ENCODE measurements around the gene TRIM41.
"Not testable (repeated sequence)": the region's sequence is repeated elsewhere in the genome, so short reads cannot be mapped to it uniquely, and the experiment has no call there.

Gene TRIM41

DNA sequence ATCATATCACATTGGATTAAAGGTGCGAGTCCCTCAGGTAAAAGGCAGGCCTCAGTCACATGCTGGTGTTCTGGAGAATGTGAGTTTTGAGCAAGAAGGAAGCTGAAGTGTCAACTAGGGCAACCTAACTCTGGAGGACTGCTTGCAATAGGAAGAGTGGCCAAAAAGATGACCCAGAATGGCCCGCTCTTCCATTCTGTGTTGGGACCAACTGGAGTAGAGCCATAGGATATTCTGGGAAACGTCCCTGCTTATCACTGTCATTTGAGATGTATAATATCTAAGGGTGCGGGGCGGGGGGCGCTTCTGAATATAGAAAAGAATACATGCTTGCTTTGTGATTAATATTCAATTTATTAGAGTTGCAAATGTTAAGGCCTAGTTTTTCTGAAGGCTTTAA lies 11.0 kb upstream of the TRIM41 start:
- DNase-seq, result no peak

DNA sequence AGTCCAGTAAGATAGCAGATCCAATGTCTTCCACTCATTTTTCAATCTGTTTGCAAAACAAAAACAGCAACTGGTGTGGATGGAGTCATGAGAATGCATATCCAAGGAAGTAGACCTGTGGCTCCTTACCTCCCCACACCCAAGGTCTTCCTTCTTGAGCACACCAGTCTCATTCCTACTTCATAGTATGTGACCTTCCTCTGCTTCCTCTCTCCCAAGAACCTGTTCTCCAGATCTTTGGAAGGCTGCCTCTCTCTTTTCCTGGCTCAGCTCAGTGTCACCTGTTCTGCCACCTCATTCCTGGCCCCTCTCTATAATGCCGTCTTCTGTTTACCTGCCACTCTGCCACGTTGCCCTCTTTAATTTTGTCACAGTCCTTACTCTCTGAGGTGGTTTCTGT lies 10.1 kb upstream of the TRIM41 start:
- no peak for DNase-seq

DNA sequence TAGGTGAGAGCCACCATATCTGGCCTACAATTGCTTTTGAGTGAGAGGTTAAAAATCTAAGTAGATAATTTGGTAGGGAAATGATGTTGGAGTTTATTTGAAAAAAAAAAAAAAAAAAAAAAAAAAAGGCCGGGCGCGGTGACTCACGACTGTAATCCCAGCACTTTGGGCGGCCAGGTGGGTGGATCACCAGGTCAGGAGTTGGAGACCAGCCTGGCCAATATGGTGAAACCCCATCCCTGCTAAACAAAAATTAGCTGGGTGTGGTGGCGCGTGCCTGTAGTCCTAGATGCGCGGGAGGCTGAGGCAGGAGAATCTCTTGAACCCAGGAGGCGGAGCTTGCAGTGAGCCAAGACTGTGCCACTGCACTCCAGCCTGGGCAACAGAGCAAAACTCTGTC lies 8.8 kb upstream of the TRIM41 start:
- not testable (repeated sequence) for DNase-seq

DNA sequence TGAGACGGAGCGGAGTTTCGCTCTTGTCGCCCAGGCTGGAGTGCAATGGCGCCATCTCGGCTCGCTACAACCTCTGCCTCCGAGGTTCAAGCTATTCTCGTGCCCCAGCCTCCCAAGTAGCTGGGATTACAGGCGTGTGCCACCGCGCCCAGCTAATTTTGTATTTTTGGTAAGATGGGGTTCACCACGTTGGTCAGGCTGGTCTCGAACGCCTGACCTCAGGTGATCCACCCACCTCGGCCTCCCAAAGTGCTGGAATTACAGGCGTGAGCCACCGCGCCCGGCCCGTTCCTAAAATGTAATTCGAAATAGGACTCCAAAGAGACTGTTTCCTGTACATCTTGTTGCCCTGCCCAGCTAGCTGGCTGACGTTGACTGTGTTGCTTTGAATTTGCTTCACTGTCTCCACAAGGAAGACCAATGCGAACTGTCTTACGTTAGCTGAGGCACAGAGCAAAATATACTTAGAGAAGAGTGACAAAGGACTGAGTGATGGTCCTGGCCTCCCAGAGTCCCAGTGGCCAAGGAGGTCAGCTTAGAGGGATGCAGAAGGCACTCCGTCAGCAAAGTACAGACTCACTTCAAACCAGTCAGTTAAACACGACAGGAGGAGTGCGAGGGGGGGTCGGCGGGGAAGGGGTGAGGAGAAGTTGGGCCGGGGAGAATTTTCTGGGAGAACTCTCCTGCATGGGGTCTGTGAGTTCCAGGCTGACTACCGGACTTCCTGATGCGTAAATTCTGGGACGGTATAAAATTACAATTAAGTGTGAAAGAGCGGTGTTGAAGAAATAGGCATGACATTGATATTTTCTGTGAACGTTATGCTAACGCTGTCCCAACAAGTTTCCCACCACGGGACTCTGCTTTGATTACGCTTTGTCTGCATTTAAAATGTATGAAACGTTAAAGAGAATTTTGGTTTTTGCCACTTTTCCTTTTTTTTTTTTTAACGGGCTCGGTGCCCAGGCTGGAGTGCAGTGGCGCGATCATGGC lies 6.8 kb upstream of the TRIM41 start:
- no peak for DNase-seq

DNA sequence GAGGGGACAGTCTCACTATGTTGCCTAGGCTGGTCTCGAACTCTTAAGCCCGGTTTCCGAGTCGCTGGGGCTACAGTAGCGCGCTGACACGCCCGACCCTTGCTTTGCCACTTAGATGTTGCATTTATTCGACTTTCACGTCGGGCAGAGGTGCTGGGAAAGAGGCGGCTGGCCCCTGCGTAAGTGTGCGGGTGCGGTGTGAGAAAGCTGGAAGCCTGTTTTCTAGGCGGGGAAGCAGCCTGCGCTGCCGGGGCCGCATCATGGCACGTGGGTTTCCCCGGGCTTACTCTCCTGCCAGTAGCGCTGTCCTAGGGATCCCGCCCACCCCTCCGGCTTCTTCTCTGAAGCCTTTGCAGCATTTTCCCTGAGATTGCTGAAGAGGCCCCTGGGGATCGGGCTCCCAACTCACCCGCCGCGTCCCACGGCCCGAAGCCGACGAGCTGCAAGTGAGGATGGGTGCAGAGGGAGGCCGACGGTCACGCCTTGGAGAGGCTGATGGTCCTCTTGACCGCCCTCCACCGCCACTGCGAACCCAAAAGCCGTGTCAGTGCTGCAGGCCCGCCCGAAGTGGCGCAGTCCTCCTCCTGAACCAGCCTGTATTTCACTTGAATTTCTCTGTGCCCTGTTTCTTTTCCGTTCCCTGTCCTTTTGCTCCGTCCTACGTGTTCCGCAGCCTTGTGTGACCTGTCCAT lies 5.8 kb upstream of the TRIM41 start:
- DNase-seq, result peak; percentile 60

DNA sequence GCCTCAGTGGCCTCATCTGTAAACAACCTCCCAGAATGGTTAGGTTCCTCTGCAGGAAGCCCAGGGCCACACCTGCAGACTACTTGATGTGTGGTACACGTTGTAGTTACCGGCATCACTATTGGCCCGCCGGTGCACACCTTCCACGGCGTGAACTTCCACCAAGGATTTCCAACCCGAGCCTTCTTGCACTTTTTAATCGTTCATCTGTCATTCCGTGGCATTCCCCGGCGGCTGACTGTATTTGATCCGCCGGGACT lies 5.3 kb upstream of the TRIM41 start:
- peak; percentile 29 for DNase-seq

DNA sequence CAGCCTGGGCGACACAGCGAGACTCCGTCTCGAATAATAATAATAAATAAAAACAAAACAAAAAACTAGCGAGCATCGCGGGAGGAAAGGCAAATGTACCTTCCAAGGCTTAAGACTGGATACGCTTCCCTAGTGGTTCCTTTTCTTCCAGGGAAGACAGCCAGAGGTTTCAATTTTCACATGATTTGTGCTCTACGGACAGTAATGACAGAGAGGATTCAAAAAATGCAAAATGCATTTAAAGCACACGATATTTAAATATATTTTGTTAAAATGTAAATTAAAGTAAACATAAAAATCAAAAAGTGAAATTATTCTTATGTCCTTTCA lies 4.3 kb upstream of the TRIM41 start:
- no peak for DNase-seq

DNA sequence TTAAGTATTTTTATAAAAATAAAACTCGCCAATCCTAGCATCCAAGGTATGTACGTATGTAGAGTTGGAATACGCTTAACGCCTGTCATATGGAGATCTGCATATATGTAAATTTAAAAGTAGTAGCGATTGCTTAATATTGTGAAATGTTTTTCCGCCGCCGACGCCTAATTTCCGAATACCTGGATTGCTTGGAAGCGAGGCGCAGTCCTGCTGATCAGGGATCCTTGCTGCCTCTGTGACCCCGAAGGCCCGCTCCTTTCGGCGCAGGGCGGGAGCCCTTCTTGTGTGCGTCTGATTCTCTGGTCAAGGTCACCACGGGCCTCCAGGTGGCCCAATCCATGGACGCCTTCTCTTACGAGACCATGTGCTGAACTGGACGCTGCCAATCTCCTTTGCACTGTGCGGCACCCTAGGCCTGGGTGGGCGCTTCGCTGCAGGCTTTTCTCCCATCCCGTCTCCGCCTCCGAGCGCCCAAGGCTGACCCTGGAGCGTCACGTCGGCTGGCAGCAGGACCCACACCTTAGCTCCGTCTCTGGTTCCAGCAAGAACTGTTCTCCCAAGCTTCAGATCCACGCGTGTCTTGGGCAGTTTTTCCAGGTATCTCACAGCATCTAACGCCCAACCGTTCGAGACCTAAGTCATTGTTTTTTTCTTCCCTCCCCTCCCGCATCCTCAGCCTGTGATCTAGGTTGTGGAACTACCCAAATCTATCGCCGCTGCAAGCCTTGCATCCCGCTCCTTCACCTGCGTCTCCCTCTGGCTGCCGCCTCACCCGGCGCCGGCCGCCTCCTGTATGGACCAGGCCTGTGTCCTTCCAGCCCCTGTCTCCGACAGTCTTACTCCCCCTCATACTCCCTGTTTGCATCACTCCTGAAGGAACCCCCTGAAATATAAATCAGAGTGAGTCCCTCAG lies 3.6 kb upstream of the TRIM41 start:
- no peak for DNase-seq

DNA sequence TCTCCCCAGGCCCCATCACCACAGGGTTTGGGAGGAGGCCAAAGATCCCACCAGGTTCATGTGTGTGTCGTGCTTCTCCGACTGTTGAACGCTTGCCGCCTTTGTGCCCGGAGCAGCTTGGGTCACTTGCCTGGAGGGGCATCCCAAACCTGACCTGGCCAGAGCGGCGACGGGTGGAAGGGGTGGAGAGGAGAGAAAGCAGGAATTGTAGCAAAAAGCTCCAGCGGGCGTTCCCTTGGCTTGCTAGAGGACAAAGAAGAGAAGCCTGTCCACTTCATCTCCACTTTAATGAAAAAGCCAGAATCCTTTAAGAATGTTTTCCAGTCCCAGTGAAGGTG lies 2.9 kb upstream of the TRIM41 start:
- no peak for DNase-seq

DNA sequence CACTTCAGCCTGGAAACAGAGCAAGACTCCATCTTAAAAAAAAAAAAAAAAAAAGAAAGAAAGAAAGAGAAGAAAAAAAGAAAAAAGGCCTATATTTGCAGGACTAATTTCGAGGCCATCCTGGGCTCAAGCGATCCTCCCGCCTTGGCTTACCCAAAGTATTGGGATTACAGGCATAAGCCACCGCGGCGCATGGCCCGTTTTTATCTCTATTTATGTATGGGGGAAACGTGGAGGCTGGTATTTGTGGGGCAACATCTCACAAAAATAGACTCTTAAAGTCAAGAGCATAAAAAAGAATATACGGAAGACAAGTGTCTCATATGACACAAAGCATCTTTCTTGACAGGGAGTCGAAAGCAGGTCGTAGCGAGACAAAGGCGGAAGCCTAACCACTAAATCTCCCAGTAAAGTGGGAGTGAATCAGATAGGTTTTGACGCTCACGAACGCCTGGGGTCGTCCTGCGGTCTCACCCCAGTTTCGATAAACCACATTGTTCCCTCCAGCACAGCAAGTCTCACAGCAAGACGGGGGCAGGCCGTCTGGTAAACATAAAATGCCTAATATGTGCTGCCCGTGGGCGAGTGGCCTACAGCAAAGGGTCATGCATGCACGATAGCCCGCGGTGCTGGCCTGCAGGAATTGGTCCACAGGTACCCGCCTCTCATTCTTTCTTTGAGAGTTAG lies 1.8 kb upstream of the TRIM41 start:
- peak; percentile 48 for DNase-seq

DNA sequence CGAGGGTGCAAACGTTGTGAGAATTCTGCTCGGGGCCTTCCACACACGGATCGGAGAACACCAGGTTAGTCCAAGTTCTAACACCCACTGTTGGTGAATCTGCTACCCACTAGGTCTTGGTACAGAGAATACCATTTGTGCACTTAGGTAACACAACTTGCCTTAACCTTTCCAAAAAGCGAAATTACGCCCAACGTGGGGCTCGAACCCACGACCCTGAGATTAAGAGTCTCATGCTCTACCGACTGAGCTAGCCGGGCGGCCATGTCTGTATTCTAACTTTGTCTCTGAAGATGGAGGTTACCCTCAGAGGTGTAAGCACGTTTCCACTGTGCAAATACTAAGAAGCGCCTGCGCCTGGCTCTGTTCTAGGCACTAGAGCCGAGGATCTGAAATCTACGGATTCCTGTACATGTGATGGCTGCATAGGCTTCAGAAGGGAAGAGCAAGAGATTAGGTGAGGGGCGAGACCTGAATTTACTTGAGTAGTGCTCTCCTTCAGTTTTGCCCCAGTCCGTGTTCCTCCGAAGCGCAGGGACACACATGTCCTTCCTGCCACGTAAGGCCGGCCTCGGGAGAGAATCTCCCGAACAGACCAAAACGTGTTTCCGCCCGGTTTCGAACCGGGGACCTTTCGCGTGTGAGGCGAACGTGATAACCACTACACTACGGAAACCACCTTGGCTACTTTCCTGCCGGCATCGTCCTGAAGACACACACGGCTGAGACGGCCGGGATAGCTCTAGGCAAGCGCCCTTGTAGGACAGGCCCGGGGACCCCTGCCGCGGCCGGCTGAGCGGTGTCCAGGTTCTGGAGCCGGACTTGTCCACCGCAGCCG lies 1.1 kb upstream of the TRIM41 start:
- DNase-seq, result peak; percentile 97

DNA sequence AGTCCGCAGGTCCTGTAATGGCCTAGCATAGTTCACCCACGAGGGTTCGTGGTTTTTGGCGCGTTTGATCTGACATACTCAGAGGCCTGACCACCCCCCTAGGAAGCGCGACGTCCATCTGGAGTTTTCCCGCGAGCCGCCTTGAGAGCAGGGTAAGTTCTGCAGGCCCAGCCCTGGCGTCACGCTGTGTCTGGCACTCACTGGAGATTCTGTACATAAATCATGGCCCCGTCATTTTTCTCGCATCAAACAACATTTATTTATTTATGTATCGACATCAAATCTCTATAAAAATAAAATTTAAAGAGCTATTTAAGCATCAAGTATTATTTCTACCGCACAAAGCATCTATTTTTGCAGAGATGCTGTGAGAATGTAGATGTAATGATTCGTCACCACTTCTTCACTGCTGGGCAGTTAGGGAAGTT lies 437 bp upstream of the TRIM41 start:
- DNase-seq, result no peak

DNA sequence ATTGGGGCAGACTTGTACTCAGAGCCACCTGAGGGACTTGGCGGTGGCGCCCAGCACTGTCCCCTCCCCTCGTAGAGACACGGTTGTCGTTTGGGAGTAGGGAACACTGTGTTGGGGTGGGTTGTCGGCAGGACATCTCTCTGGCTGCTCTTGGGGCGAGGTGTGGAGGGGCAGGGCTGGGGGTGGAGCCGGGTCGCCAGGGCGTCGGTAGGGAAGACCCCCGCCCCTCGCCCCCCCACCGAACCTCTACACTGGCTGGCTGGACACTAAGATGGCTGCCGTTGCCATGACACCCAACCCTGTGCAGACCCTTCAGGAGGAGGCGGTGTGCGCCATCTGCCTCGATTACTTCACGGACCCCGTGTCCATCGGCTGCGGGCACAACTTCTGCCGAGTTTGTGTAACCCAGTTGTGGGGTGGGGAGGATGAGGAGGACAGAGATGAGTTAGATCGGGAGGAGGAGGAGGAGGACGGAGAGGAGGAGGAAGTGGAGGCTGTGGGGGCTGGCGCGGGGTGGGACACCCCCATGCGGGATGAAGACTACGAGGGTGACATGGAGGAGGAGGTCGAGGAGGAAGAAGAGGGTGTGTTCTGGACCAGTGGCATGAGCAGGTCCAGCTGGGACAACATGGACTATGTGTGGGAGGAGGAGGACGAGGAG lies 778 bp downstream of the TRIM41 start:
- DNase-seq, result no peak

DNA sequence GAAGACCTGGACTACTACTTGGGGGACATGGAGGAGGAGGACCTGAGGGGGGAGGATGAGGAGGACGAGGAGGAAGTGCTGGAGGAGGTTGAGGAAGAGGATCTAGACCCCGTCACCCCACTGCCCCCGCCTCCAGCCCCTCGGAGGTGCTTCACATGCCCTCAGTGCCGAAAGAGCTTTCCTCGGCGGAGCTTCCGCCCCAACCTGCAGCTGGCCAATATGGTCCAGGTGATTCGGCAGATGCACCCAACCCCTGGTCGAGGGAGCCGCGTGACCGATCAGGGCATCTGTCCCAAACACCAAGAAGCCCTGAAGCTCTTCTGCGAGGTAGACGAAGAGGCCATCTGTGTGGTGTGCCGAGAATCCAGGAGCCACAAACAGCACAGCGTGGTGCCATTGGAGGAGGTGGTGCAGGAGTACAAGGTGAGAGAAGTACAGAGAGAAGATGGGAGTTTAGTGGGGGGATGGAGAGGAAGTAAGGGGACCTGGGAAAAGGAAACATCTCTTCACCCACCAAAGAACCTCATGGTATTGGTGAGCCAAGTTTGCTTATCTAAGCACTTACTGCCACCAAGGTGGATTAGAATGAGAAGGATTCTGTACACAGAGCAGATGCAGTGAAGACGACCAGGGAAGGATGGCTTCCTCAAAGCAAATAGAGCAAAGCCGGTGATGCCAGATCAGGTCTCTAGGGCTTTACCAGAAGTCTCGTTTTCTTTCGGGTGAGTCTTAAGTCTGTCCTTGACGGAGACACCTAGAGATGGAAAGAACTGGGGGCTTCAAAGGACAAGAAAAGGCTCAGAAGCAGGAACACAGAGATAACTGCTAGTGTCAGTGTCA lies 1.5 kb downstream of the TRIM41 start:
- peak; percentile 28 for DNase-seq

DNA sequence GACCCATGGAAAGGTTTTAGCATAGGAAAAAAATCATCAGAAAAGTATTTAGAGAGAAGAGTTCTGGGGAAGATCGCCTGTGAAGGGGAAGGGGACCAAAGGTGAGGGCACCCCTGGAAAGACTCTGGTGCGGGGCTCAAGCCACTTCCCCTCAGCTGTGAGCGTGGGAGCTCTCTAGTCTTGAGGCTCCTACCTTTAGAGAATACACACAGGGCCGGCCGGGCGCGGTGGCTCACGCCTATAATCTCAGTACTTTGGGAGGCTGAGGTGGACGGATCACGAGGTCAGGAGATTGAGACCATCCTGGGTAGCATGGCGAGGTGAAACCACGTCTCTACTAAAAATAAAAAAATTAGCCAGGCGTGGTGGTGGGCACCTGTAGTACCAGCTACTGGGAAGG lies 6.9 kb downstream of the TRIM41 start:
- DNase-seq, result no peak

DNA sequence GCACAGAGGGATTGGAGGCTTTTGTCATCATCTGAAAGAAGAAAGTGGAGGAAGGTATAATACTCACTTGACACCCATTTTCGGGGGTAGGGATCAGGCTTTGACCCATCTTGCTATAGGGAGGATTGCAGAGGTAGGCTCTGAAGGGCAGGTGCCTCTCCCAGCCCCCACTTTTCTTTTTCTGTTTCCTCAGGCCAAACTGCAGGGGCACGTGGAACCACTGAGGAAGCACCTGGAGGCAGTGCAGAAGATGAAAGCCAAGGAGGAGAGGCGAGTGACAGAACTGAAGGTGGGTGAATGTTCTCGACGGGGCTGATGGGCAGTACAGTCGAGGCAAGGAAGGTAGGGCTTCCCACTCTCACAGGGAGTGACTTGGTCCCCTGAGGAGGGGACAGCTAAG lies 7.5 kb downstream of the TRIM41 start:
- no peak for DNase-seq

DNA sequence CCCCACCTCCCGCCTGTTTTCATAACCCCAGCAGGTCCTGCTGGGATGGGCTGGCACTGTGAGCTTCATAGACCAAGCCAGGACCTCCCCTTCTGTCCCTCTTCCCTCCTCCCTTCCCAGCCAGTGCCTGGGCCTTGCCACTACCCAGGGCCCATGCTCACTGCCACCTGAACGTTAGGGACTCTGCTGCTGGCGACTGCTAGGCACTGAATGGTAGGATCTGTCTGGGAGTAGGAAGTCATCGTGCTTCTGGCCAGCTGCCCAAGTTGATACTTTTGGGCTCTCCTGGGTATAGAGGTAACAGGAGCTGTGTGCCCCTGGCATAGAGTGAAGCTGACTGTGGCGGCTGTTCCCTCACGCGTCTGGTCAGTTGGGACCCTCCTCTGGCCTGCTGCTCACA lies 8.4 kb downstream of the TRIM41 start:
- DNase-seq, result no peak

DNA sequence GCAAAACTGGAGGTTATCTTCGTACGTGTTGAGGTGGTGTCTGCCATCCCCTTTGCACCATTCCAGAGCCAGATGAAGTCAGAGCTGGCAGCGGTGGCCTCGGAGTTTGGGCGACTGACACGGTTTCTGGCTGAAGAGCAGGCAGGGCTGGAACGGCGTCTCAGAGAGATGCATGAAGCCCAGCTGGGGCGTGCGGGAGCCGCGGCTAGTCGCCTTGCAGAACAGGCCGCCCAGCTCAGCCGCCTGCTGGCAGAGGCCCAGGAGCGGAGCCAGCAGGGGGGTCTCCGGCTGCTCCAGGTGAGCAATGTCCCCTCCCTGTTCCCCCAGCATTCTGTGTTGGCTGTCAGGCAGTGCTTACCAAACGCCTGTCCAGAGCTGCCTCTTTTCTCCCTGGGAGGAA lies 9.5 kb downstream of the TRIM41 start:
- DNase-seq, result no peak

DNA sequence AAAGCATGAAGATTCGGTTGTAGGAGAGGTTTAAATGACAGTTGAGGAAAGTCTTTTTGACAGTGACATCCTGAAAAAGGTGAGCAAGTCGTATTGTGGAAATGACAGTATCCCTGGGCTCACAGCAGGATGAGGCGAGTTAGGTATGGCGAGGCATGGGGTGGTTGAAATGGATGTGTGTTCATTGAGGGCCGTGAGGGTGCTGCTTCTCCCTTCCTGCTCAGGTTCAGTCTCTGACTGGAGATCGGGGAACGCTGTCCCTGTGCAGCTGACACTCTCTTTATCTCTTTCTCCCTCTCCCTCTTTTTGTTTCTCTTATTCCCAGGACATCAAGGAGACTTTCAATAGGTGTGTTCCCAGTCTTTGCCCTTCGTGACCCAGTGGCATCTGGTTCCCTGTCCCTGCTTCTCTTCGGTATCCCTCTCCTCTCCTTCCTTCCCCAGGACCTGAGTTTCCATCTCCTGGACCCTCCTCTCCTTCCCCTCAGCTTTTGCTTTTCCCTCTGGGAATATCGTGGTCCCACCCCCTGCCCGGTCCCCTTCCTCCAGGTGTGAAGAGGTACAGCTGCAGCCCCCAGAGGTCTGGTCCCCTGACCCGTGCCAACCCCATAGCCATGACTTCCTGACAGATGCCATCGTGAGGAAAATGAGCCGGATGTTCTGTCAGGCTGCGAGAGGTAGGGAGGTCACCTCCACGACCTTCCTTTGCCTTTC lies 10.2 kb downstream of the TRIM41 start:
- DNase-seq, result no peak
